HT1080 (cell line): Measurements from ENCODE around the gene SDCCAG8. TPM values are rescaled to one million over a fixed set of nuclear protein-coding genes. Genes with fewer than 3 reads are reported as not detected.
A peak's percentile ranks its signal among the peaks of the same experiment; 100 is the strongest.

Experiments
- DNase-seq: peaks from one replicate; pipeline ENCODE4 v3.0.0-alpha.2; 2015; ENCODE audit warnings: low read depth
- total RNA-seq: library from RNA; depleted of rRNA; stranded (reverse); fragments of >200 nt; shearing (Covaris generic); gene quantifications from 2 replicates; pipeline ENCODE4 v1.2.3, GENCODE V29; 2014

The SDCCAG8 gene
- total RNA-seq, 1 experiment from 2014 or later = 39.9 TPM

DNA sequence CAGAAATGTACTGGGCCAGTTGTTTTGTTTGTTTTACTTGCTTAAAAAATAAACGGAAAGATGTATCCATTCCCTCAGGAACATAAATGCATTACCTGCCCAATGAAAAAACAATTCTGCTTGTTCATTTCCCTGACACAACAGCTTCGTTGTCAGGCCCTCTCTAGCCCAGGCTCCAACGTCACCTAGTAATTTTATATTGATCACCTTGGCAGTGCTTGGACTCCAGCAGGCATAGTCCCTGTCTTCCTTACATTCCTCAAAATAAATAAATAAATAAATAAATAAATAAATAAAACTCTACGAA lies 2.0 kb upstream of the SDCCAG8 start:
- DNase-seq = no peak

- peak; percentile 72 for DNase-seq
Measured at GRCh38 chr1:243254233-243254926, 1.5 kb upstream of the SDCCAG8 start.

- peak; percentile 97 for DNase-seq
Measured at GRCh38 chr1:243254927-243255790, 682 bp upstream of the SDCCAG8 start, which contains the start of gene CEP170. Gene CEP170 (minus strand): TSS chr1:243255281. CDS start chr1:243225280, 30,001 bp downstream.

GRCh38 chr1:243256590-243256989 lies 749 bp downstream of the SDCCAG8 start:
- DNase-seq = no peak

DNA sequence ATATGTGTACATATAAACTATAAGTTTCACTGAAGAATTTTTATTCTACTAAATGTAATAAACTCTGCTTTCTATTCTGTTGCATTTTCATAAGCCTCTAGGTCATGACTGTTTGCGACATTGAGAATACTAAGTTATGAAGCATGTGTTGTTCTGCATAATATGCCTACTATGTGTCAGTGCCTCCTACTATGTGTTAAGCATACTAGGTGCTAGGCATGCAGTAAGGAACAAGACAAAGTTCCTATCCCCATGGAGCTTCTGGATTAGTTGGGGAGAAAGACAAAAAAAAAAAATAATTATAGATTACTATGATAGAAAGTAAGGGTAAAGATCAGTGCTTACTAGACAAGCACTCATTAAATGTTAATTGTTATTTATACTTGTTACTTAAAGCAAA lies 1.3 kb downstream of the SDCCAG8 start:
- DNase-seq = no peak

- no peak for DNase-seq
Measured at GRCh38 chr1:243258731-243259130, 2.9 kb downstream of the SDCCAG8 start.

DNA sequence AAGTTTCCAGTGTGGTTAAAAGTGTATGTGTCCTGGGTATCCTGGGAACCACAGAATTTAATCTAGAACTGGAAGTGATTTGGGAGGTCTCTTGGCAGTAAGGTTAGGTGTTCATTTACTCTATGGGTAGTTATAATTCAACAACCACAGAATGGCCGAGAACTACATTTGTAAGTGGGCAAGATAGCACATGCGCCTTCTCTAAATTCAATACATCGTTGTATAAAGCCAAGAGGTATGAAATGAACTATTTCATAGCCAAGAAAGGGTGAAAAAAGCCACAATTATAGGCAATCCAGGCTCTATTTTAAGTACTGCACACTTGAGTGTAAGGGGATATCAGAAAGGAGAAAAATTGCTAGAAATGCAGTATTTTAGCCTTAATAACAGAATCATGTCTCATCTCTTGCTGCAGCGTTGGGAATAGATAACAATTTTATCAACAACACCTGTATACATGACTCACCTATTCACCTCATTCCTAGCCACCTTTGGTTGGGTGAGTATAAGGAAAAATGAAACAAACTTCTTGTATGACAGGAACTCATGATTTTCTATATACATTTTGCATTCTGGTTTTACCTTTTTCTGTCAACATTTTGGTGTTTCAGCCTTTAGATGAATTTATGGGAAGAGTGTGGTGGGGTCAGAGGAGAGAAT lies 4.5 kb downstream of the SDCCAG8 start:
- DNase-seq = no peak

DNA sequence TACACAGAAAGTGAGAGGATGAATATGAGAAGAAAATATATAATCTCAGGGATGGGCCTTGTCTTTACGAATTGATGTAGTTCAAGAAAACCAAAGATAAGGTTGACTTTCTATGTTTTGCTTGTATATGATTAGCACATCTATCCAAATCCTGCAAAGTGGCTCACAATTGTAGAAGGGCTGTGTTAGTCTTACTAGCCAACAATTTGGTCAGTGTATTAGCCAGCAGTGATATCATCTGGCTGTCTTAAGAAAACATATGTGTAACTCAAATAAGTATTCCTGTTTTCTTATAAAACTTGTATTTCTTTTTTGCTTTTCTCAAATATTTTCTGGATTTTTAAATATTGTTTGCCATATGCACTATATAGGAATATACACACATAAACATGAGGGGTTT lies 5.5 kb downstream of the SDCCAG8 start:
- DNase-seq = no peak

- peak; percentile 95 for DNase-seq
Measured at GRCh38 chr1:243264717-243265116, 8.9 kb downstream of the SDCCAG8 start.

GRCh38 chr1:243266231-243266630 lies 10.4 kb downstream of the SDCCAG8 start:
- DNase-seq = no peak

GRCh38 chr1:243267471-243267880 lies 11.6 kb downstream of the SDCCAG8 start:
- no peak for DNase-seq

- DNase-seq = peak; percentile 88
Measured at GRCh38 chr1:243267914-243268653, 12.2 kb downstream of the SDCCAG8 start.

- no peak for DNase-seq
Measured at GRCh38 chr1:243268751-243269460, 13.1 kb downstream of the SDCCAG8 start.

DNA sequence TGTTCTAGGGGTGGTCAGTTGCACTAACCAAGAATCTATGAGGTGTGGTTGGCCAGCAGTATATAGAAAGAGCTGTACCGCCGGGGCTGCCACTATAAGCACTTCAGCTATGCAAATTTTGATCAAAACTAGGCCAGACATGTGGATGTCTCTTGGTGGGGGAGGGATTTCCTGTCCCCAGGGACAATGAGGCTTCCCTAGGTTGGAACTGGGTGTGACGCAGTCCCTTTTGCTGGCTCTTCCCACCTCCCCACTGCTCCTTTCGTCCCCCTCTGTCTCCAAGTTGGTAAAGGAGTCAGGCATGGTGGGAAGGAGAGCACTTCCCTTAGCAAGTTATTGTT lies 13.6 kb downstream of the SDCCAG8 start:
- no peak for DNase-seq

DNA sequence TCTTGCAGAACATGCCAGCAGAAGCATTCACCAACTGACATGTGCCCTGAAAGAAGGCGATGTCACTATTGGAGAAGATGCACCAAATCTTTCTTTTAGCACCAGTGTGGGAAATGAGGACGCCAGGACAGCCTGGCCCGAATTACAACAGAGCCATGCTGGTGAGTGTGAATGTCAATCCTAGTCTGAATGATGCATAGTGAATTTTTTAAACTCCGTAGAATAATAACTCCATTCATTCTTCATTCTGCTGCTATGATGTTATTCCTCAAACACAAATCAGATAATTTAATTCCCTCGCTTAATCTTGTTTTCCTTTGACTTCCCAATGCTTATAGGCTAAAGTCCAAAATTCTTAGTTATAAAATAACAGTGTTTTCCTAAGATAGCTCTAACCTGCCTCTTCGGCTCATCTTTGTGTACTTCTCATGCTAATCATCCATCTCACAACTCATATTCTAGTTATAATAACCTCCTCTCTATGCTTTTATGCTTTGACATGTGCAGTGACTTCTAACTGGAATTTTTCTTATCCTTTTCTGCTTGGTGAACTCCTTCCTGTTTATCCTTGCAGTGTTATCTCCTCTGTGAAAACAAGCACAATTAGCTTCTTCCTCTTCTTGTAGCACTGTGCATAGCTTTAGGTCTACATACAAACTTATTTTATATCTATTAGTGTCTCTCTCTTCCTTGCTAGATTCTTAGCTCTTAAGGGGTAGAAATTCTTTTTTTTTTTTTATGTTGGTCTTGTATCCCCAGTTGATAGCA lies 14.4 kb downstream of the SDCCAG8 start:
- DNase-seq = no peak

GRCh38 chr1:243271996-243272395 lies 16.2 kb downstream of the SDCCAG8 start:
- no peak for DNase-seq

GRCh38 chr1:243272401-243272800 lies 16.6 kb downstream of the SDCCAG8 start:
- no peak for DNase-seq

- no peak for DNase-seq
Measured at GRCh38 chr1:243273506-243273905, 17.7 kb downstream of the SDCCAG8 start.

DNA sequence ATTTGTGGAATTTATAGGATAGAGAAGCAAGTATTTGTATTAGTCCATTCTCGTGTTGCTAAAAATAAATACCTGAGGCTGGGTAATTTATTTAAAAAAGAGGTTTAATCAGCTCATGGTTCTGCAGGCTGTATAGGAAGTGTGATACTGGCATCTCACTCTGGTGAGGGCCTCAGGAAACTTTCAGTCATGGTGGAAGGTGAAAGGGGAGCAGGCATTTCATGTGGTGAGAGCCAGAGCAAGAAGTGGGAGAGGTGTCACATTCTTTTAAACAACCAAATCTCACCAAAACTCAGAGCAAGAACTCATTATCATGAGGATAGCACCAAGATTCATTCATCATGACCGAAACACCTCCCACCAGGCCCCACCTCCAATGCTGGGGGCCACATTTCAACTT lies 18.1 kb downstream of the SDCCAG8 start:
- no peak for DNase-seq

GRCh38 chr1:243275316-243275715 lies 19.5 kb downstream of the SDCCAG8 start:
- DNase-seq = no peak
